ENCODE results near the gene SEMA3E.

DNA sequence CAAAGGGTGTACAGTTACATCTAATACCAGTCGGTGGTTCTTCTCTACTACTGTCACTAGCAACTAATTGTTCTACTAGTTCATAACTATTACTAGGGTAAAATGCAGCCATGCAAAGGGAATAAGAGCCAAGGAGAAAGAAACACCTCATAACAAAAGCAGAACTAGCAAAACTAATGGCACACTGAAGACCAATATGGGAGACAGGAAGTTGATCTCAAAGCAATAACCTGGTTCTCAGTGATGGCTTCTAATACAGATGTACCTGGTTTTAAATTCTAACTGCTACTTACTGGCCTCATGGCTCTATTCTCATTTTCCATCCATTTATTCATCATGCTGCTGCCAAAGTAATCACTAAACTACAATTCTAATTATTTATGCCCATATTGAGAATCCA, 170.3 kb downstream of the SEMA3E start:
- no peak for TF ChIP-seq GLIS1 (tag by site-specific recombination; IDR thresholded peaks at IDR 0.05)
- TF ChIP-seq ZNF776 (tag by site-specific recombination; IDR thresholded peaks at IDR 0.05; ENCODE audit: borderline replicate concordance): no peak
- no peak for TF ChIP-seq SALL2 (tag by site-specific recombination; IDR thresholded peaks at IDR 0.05; ENCODE audit: borderline replicate concordance)
- TF ChIP-seq ZNF654 (tag by site-specific recombination; IDR thresholded peaks at IDR 0.05; ENCODE audit: low read depth): no peak
